Activated CD4-positive, CD25-positive, alpha-beta regulatory T cell (primary cell): ENCODE measurements around the gene KRTAP9-6.
"Not testable (repeated sequence)": the region's sequence is repeated elsewhere in the genome, so short reads cannot be mapped to it uniquely, and the experiment has no call there.

Experiments
- DNase-seq, 4 experiments: peaks; one replicate each; lab custom pipeline; 2025; lab: John Stamatoyannopoulos, UW

KRTAP9-6 gene

GRCh38 chr17:41265078-41265477, at the start of gene KRTAP9-6:
KRTAP9-6 (plus strand) TSS chr17:41265378; CDS start chr17:41265378, 0 bp downstream.
- no peak for DNase-seq

GRCh38 chr17:41215681-41216080, 49.5 kb upstream of the KRTAP9-6 start:
- DNase-seq = no peak

GRCh38 chr17:41223821-41224220, 41.4 kb upstream of the KRTAP9-6 start:
- no peak for DNase-seq

- no peak for DNase-seq
Measured at GRCh38 chr17:41226051-41226450, 39.1 kb upstream of the KRTAP9-6 start.

GRCh38 chr17:41226598-41227095, 38.5 kb upstream of the KRTAP9-6 start, which contains the start of gene KRTAP9-2:
KRTAP9-2 (plus strand) TSS chr17:41226648; CDS start chr17:41226655, 7 bp downstream.
- not testable (repeated sequence) for DNase-seq

GRCh38 chr17:41230094-41230493, 35.1 kb upstream of the KRTAP9-6 start:
- no peak for DNase-seq

GRCh38 chr17:41231731-41232130, 33.4 kb upstream of the KRTAP9-6 start:
- no peak for DNase-seq

GRCh38 chr17:41232399-41233105, 32.6 kb upstream of the KRTAP9-6 start, which contains the start of gene KRTAP9-3:
KRTAP9-3 (plus strand) TSS chr17:41232449; CDS start chr17:41232502, 53 bp downstream.
- DNase-seq = not testable (repeated sequence)

- DNase-seq = not testable (repeated sequence)
Measured at GRCh38 chr17:41237116-41237515, 28.1 kb upstream of the KRTAP9-6 start.

GRCh38 chr17:41237949-41238437, 27.2 kb upstream of the KRTAP9-6 start, which contains the start of gene KRTAP9-8:
KRTAP9-8 (plus strand) TSS chr17:41237999; CDS start chr17:41238052, 53 bp downstream.
- DNase-seq = not testable (repeated sequence)

- DNase-seq = not testable (repeated sequence)
Measured at GRCh38 chr17:41246995-41247787, 18.0 kb upstream of the KRTAP9-6 start.

GRCh38 chr17:41249637-41250240, 15.4 kb upstream of the KRTAP9-6 start, which contains the start of gene KRTAP9-4:
KRTAP9-4 (plus strand) TSS chr17:41249687; CDS start chr17:41249721, 34 bp downstream.
- DNase-seq = not testable (repeated sequence)

GRCh38 chr17:41251261-41251660, 13.9 kb upstream of the KRTAP9-6 start:
- no peak for DNase-seq

- no peak for DNase-seq
Measured at GRCh38 chr17:41254861-41255260, 10.3 kb upstream of the KRTAP9-6 start.

GRCh38 chr17:41255381-41256290, 9.5 kb upstream of the KRTAP9-6 start, which contains the start of gene KRTAP9-9:
KRTAP9-9 (plus strand) TSS chr17:41255384.
- not testable (repeated sequence) for DNase-seq

- DNase-seq = no peak
Measured at GRCh38 chr17:41256291-41256685, 8.9 kb upstream of the KRTAP9-6 start.

GRCh38 chr17:41258406-41258805, 6.8 kb upstream of the KRTAP9-6 start:
- no peak for DNase-seq

GRCh38 chr17:41263212-41263611, 2.0 kb upstream of the KRTAP9-6 start:
- no peak for DNase-seq

GRCh38 chr17:41264599-41264998, 579 bp upstream of the KRTAP9-6 start:
- DNase-seq = no peak

GRCh38 chr17:41267711-41268110, 2.5 kb downstream of the KRTAP9-6 start:
- no peak for DNase-seq

GRCh38 chr17:41271323-41271722, 6.1 kb downstream of the KRTAP9-6 start:
- not testable (repeated sequence) for DNase-seq
